AG09309 (cell line): ENCODE data around the gene ASCC3.

Experiments used
- DNase-seq: peaks from one replicate; pipeline ENCODE4 v3.0.0-alpha.2; 2010; ENCODE audit warnings: low read depth
- H3K4me3 ChIP-seq: 2 replicates; pipeline ENCODE4 v1.5.1; 2011; ENCODE audit warnings: mild to moderate bottlenecking, low read depth, low read length, moderate library complexity; ENCODE audit not compliant: control insufficient read depth
- CTCF ChIP-seq: IDR thresholded peaks from 2 replicates; pipeline ENCODE4 v1.5.1; 2011; ENCODE audit warnings: mild to moderate bottlenecking, low read depth, low read length, inconsistent platforms; ENCODE audit not compliant: insufficient read depth, control insufficient read depth; ENCODE audit errors: missing control alignments

Gene ASCC3

GRCh38 chr6:100700009-100700408 is 181.1 kb downstream of the ASCC3 start:
- no peak overlapping the region for H3K4me3 ChIP-seq
- no peak for TF ChIP-seq CTCF
- no peak for DNase-seq

- DNase-seq, result no peak
- no peak for TF ChIP-seq CTCF
- no peak overlapping the region for H3K4me3 ChIP-seq
Measured at GRCh38 chr6:100695445-100695844, 185.7 kb downstream of the ASCC3 start.

GRCh38 chr6:100693249-100693927 is 187.7 kb downstream of the ASCC3 start:
- no peak for DNase-seq
- H3K4me3 ChIP-seq, result no peak overlapping the region
- TF ChIP-seq CTCF, result no peak

- no peak for TF ChIP-seq CTCF
- DNase-seq, result no peak
- no peak overlapping the region for H3K4me3 ChIP-seq
Measured at GRCh38 chr6:100691972-100692371, 189.2 kb downstream of the ASCC3 start.

GRCh38 chr6:100686216-100686615 is 194.9 kb downstream of the ASCC3 start:
- DNase-seq, result no peak
- TF ChIP-seq CTCF, result no peak
- no peak overlapping the region for H3K4me3 ChIP-seq

GRCh38 chr6:100685747-100686146 is 195.4 kb downstream of the ASCC3 start:
- no peak overlapping the region for H3K4me3 ChIP-seq
- no peak for DNase-seq
- TF ChIP-seq CTCF, result no peak
